ENCODE data around the gene TMEM108.

Gene TMEM108

DNA sequence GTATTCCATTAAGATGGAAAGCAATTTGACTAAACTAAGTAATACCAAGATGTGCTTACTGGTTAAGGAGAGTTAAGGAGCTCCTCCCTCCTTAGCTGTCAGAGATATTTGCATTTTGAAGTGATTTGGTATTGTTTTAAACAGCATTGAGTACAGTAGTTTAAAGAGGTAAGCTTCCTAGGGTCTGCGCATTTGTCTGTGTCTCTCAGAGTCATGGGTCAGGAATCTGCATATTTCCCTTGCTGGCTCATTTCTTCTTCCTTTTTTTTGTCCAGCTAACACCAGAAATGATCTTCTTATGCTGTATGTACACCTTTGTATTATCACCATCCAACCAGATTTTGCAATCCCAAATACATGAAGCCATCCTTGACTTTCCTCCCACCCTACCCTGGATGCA lies 198.7 kb downstream of the TMEM108 start:
- no peak for DNase-seq (ENCODE audit: low spot score)

DNA sequence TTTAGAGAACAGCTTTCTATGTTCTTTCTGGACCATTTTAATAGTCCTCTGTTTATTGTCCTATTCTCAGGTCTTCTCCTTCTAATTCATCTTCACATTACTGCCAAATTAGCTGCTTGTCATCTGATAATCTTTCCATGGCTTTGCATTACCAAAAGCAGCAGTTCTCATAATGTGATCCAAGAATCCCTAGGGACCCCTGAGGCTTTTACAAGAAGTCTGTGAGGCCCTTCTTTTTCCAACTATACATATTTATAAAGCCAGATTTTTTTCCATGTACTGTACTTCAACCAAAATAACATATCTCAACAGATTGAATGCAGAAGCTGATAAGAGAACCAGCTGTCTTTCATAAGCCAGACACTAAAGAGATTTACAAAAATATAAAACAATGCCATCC lies 199.2 kb downstream of the TMEM108 start:
- no peak for DNase-seq (ENCODE audit: low spot score)

DNA sequence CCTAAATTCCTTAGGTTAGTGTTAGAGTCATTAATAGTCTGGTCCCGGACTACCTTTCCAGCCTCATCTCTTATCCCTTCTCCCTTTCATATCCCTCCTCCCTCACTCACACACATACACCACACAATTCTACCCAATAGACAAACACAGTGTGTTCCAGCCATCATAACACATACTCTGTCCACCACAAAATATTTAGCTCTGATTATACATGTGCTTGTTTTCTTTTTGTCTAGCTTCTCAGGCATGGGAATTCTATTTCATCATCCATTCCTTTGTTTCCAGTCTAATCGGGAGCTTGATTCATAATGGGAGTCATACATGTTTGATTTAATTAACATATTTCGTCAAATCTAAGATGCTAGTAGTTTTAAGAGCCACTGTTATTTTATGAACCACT lies 199.8 kb downstream of the TMEM108 start:
- DNase-seq (ENCODE audit: low spot score), result no peak

DNA sequence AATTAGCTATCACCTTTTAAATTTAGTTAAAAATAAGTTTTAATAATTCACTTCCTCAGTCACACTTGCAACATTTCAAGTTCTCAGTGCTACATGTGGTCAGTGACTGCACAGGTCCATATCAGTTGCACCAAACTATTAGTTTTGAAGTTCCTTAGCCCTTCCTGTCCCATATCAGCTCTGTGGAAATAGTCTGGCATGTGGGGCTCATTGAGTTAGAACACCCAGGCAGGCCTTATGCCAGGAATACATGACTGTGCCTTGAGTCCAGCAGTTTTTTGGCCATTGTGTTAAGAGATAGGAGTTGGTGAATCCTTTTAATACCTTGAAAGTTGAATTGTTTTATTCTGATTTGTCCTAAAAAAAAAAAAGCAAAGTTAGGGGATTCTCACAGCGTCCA lies 207.9 kb downstream of the TMEM108 start:
- no peak for DNase-seq (ENCODE audit: low spot score)

DNA sequence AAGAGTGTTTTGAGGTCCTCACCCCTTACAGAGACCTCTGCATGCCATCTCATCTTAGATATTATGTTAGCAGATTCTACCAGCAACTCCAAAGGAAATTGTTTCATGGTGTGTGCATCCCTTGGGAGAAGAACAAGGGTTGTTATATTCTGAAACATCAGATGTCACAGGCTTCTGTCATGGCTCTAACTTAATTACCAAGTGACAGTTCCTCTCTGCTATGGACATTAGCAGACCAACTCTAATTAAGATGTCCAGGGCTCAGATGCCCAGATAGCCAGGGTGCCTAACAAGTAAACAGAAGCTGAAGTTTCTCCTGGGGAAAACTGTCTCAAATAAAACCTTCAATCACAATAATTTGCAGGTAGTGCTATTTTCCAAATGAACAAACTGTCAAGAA lies 208.6 kb downstream of the TMEM108 start:
- DNase-seq (ENCODE audit: low spot score), result no peak

DNA sequence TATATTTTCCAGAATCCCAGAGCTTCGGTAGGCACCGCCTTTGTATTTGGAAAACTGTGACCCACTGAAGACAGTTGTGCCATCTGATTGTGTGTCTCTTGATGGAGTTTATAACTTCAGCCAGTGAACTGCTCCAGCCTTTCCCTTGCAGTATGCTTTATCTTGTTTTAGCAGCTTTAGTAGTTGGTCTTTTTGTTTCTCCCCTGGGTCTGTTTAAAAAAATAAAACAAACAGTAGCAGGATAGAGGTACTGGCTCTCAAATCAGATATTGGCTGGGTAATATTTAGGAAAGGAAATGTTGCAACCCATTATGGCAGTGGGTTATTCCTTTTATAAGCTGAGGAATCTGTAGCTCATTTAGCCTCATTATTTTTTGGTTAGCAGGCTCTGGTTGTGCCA lies 210.2 kb downstream of the TMEM108 start:
- no peak for DNase-seq (ENCODE audit: low spot score)

DNA sequence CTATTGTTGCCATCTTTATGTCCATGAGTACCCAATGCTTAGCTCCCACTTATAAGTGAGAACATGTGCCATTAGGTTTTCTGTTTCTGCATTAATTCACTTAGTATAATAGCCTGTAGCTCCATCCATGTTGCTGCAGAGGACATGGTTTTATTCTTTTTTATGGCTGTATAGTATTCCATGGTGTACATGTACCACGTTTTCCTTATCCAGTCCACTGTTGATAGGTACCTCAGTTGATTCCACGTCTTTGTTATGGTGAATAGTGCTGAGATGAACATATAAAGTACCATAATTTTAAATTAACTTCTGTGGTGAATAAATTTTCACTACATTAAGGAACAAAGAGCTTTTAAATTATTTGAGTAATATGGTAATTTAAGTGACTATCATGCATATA lies 211.3 kb downstream of the TMEM108 start:
- DNase-seq (ENCODE audit: low spot score), result no peak

DNA sequence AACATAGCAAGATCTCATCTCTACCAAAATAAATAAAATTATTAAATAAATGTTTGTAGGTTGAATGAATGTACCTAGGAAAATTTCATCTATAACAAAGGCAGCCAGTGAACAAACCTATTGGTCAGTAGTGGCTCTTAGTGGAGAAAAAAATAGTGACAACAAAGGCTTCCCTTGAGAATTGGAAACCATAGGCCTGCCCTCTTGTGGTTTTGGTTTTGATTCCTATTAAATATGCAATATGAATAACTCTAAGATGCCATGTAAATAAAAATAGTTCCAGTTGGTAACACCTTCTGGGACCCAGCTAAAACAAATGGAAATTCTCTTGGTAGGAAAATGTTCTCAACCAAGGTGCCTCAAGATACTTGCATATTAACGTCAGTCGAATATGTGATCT lies 216.0 kb downstream of the TMEM108 start:
- DNase-seq (ENCODE audit: low spot score), result no peak

DNA sequence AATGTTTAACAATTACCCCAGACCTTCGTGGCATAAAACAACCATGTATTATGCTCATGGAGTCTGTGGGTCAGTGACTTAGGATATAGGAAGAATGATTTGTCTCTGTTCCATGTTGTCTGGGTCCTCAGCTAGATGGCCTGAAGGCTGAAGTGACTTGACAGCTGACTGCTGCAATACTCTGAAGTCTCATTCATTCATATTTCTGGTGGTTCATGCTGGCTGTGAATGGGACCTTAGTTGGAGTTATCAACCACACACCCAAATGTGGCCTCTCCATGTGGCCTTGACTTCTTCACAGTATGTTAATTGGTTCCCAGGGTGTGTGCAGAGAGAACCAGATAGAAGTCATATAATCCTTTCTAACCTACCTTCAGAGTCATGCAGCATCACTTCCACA lies 216.5 kb downstream of the TMEM108 start:
- DNase-seq (ENCODE audit: low spot score), result no peak

DNA sequence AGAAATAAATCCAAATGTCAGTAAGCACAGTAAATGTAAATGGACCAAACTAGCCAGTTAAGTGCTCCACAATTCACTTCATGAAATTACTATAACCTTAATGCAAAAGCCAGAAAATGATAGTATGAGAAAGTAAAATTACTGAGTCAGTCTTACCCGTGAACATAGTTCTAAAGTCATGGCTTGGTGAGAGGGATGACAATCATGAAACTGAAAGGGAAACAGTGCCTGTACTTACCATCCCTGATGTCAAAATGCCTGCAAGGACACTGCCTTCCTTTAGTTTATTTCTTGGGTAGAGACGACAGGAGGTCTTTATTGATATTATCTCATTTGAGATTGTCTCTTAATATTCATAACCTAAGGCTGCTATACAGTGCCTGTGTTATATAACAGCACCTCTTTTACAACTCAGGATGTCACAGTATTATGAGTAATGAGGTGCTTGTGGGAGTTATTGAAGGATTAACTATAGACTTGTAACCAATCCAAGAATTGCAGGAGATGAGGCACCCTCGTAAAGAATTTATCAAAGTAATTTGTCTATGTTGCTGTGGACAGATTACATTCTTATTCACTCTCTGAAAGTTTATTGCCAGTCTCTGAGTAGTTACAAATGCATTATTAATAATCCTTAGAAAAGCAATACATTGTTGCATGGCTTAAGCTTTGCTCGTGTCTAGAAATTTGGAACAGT lies 218.7 kb downstream of the TMEM108 start:
- DNase-seq (ENCODE audit: low spot score), result no peak

DNA sequence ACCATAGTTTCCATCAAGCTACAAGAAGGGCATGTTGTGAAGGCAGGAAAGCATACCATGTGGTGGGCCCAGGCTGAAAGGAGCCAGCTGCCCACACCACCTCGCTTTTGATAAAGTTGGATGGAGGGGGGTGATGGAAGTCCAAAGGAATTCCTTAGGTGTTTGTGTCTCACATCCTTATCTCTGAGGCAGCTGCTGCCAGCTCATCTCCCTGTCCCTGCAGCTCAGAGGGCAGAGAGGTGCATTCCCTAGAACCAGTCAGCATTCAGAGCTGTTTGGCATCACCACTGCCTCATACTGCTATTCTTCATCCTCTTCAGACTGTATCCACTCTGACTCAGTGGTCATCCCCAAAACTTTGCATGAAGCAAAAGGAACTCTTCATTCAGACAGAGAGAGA lies 220.2 kb downstream of the TMEM108 start:
- DNase-seq (ENCODE audit: low spot score), result no peak

DNA sequence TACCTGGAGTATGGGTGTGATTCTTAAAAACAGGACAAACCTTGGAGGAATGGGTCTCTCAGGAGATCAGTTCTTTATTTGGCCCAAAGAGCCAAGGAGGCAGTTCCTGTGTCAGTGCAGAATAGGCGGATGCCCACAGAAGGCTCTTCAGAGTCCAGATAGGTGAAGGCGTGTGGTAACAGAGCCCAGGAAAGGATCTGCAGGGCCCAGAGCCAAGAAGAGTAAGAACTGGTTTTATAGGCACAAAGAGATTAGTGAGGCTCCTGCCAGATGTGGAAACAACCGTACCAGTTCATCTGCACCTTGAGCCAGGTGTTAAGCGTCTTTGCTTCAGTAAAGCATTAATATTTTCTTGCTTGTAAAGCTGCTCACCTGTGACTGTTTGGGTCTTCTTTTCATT lies 221.6 kb downstream of the TMEM108 start:
- DNase-seq (ENCODE audit: low spot score), result no peak

DNA sequence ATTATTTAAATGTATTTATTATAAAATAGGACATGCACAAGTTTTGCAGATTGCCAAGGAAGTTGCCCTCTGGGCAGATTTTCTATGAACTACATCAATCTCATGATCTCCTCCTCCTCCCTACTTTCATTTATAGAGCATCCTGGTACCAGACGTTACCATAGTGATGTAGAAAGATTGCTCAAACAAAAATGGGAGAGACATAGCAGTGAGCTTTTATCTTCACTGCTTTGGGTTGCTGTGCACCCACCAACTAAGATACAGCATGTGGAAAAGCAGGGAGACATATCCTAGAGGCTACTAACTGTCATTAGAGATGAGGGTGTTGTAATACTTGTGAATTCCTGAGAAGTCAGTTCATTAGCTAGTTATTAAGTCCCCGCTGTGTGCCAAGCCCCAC lies 224.1 kb downstream of the TMEM108 start:
- DNase-seq (ENCODE audit: low spot score), result no peak

DNA sequence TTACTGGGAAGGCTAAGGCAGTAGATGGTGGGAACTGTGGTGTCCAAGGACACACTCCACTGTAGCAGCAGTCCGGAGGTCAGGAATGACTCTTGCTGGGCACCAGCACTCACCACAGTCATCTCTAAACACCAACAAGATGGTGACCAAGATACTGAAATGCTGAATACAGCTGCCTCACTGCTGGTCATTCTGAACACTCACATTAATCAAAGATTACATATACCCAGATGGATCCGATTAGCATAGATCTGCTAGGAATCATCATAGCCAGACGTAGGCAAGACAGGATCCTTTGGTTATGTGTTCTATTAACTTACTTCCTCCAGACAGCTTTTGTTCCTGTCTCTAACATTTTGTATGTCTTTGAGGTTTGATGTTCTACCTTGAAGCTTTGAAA lies 226.7 kb downstream of the TMEM108 start:
- no peak for DNase-seq (ENCODE audit: low spot score)

DNA sequence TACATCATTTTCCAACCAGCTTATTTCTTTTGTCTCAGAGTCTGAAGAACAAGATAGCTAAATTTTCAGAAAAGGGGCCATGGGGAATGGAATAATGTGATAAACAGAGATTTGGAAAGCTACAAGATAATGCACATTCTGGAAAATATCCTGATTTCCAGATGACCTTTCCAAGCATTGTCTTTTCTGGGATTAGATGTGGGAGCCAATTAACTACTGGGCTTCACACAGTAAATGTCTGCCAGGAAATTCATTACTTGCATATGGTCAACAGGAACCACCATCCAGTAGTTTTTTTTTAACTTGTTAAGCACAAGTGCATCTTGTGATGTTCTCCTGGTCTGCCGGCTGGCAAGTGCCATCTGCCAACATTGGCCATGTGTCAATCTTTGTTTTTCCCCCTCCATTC lies 230.5 kb downstream of the TMEM108 start:
- no peak for DNase-seq (ENCODE audit: low spot score)

DNA sequence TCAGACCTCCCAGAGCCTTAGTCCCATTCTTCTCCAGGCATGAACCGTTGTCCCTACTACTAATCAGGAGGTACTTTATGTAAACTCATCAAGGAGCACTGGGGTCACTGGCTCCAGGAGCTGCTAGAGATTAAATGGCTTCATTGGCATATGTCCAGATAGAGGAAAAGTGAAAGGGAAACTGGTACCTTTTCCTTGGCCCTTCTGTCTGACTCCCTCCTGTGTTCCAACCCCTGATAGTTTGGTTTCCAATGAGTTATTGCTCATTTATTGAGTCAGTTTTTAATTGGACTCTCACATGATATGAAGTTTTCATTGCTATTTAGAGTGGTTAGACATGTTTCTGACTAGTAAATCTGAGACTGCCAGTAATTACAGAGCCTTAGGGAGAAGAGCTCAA lies 231.2 kb downstream of the TMEM108 start:
- DNase-seq (ENCODE audit: low spot score), result no peak

DNA sequence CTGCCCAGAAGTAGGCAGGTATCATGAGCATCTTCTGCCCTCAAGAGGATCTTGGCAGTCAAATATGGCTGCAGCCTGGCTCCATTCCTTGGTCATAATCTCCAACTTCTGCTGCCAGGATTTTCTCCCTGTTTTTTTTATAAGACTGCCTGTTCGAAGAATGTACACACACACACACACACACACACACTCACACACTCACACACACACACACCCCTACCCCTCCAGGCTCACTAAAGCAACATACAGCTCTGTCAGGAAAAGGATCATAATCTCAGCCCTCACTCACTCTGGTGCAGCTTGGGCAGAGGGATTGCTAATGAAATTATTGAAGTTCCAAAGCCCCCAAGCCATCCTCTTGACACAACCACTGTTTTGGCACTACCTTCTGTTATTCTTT lies 232.4 kb downstream of the TMEM108 start:
- DNase-seq (ENCODE audit: low spot score), result no peak

DNA sequence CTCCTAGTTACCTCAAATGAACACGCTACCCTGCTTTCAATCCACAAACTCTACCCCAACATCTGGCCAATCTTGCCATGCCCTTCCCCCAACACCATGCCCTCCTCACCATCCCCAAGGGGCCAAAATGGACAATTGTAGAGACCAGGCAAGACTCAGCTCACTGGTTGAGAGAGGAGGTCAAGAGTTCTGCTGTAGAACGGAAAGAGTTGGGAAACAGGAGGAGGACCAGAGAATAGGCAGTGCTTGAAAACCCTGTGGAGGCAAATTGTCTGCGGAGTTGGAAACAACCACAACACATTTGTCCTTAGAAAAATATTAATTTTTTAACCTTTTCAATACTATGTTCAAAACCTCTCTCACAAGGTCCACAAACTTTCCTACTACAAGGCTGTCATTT lies 232.9 kb downstream of the TMEM108 start:
- DNase-seq (ENCODE audit: low spot score), result no peak

DNA sequence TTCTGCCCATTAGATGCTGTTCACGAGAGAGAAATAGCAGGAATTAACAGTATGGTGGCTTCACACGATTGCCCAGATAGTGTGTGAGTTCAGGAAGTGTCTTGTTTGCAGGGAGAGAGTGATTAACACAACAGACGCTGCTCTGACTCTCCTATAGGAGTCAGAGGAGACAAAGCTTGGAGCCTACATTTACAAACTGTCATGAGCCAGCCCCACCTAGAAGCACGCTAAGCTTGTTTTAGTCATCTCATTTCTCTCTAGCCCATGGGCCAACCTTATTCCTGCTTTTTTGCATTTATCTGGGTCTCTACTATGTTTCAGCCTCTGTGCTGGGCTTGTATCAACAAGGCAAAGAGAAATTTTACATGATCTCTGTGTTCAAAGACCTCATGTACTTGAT lies 233.3 kb downstream of the TMEM108 start:
- no peak for DNase-seq (ENCODE audit: low spot score)

DNA sequence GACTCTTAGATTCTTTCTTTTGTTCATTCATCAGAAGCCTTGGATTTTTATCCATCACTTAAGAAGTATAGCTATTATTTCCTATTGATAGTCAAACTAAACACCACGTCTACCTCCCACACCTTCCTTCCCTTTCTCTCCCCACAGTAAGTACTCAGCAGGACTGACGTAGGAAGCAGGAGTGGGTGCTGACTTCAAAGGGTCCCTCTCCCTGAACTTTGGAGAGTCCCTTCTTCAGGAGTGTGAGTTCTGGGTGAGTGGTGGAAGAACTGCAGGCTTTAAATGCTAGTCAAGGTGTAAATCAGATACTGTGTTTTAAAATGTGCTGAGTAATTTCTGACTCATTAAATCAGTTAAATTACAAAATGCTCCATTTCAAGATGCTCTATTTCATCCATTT lies 235.2 kb downstream of the TMEM108 start:
- no peak for DNase-seq (ENCODE audit: low spot score)

DNA sequence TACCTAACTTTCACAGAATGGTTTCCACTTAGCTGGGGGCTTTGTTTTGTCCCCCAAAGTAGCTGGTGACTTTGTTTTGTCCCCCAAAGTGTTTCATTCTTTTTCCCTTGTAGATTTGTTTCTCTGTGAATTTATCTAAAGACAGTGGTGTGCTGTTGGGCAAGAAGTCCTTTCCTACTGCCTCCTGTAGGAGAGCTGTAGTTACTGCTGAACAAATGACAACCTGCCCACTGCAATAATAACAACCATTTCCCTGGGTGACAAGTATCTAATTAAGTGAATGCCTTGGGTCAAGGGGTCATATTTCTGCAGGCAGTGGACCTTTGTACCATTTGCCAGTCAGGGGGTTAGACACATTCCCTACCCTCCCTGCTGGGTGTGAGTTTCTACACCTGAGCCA lies 236.3 kb downstream of the TMEM108 start:
- no peak for DNase-seq (ENCODE audit: low spot score)

DNA sequence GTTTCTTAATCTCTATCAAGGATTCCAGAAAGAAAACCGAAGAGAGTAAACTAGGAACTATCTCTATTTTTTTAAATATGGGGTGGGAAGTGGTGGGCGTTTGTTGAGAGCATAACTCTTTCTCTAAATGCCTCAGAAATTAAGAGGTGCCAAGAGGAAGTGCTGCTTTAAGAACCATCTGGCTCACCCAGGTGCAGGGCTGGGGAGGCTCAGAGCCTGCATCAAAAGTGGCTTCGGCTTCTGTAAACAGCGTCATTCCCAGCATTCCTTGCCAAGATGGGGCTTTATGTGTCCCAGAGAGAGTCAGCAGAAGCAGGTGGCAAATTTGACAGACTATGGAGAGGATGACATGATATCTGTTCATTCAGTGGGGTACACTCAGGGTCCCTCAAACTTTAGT lies 238.4 kb downstream of the TMEM108 start:
- no peak for DNase-seq (ENCODE audit: low spot score)

DNA sequence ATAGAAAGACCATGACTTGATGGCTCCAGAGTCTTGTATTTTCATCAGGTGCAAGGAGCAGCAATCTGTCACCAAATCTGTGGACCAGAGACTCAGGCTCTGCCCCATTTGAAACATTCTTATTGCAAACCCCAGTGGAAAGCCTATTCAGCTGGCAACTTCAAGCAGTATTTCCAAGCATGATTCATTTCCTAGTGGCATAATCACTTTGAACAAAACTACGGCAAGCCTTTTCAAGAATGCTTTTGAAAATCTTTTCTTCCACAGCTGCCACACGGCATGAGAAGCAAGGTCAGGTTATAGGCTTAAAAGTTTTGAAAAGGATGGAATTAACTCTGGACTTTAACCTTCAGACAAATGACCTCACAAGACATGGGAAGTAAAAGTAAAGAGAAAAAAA lies 239.6 kb downstream of the TMEM108 start:
- DNase-seq (ENCODE audit: low spot score), result no peak

DNA sequence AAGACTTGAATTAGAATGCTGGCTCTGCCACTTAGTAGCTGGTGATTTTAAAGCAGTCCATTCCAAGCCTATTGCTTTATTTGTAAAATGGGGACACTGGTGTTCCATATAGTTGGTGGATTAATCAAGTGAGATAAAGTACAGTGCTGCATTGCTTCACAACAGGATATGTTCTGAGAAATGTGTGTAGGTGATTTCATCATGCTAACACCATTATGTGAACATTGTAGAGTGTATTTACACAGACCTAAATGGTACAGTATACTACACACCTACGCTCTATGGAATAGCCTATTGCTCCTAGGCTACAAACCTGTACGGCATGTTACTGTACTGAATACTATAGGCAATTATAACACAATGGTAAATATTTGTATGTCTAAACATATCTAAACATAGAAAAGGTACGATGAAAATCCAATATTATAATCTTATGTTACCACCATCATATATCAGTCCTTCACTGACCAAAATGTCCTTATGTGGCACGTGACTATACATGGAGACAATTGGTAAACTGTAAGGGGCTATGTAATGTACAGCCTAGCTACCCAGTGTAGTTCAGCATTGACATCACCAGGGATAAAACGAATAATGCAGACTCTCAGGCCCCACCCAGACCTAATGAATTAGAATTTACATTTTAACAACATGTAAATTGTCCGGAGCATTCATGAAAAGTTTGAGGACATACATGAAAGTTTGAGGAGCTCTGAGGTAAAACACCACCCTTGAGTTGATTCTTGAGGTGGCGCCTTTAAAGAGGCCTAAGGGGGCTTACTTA lies 240.3 kb downstream of the TMEM108 start:
- no peak for DNase-seq (ENCODE audit: low spot score)
